GM12872 (cell line): ENCODE measurements around the gene CCNK.

Source experiments
- TF ChIP-seq, protein P1 (sequence below): IDR thresholded peaks from 3 replicates; pipeline ENCODE4 v1.5.1; 2011; ENCODE audit warnings: low read depth, mild to moderate bottlenecking, low read length, moderate library complexity; ENCODE audit not compliant: insufficient read depth

Gene CCNK

DNA sequence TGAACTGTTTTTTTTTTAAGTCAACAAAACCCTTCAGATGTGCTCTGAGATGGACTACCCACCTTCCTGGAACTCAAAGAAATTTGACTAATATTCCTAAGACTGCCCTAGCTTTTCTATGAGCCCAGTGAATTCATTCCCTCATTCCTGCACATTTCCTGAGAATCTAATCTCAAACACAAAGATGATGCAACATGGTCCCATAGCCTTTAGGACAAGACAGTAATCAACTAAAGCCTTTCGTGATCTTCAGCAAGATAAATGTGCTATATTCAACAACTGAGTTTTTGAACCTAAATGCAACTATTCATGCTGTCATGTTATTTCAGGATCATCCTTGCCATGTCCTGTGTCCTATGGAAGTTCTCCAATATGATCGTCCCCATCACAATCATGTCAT is 5.5 kb upstream of the CCNK start:
- TF ChIP-seq, protein P1, sequence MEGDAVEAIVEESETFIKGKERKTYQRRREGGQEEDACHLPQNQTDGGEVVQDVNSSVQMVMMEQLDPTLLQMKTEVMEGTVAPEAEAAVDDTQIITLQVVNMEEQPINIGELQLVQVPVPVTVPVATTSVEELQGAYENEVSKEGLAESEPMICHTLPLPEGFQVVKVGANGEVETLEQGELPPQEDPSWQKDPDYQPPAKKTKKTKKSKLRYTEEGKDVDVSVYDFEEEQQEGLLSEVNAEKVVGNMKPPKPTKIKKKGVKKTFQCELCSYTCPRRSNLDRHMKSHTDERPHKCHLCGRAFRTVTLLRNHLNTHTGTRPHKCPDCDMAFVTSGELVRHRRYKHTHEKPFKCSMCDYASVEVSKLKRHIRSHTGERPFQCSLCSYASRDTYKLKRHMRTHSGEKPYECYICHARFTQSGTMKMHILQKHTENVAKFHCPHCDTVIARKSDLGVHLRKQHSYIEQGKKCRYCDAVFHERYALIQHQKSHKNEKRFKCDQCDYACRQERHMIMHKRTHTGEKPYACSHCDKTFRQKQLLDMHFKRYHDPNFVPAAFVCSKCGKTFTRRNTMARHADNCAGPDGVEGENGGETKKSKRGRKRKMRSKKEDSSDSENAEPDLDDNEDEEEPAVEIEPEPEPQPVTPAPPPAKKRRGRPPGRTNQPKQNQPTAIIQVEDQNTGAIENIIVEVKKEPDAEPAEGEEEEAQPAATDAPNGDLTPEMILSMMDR, result no peak

DNA sequence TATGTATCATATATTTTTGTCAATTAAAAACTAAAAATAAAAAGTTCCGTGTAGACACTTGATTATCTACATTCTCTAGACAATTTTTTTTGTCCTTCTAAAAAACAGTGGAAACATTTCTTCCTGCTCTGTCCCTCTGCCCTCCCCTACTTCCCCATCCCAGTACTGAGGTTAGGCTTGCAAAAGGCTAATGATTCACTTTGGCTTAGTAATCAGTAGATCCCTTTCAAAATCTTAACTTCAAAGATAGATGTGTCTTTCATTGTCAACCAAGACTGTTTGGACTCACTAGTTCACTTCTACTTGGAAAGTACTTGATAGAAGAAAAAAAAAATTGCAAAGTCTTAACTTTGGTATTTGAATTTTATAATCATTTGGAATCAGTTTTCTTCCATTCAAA is 4.3 kb upstream of the CCNK start:
- TF ChIP-seq, protein P1, result no peak

DNA sequence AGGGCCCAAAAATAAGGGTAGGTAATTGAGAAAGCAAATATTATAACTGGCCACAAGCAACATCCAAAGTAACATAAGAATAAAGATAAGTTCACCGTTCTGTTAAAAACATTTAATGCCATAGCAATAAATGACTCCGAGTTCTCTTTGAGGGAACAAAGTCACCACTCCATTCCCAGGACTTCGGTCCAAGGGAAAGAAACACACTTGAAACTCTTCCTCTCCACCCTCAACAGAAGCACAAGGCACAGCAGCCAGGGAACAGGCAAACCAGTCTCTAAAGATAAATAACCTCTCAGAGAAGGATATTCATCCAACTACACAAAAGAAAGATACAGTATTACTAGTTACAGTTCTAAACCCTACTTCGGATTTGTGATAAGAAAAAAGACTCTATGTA is 3.1 kb upstream of the CCNK start:
- TF ChIP-seq, protein P1, result no peak

DNA sequence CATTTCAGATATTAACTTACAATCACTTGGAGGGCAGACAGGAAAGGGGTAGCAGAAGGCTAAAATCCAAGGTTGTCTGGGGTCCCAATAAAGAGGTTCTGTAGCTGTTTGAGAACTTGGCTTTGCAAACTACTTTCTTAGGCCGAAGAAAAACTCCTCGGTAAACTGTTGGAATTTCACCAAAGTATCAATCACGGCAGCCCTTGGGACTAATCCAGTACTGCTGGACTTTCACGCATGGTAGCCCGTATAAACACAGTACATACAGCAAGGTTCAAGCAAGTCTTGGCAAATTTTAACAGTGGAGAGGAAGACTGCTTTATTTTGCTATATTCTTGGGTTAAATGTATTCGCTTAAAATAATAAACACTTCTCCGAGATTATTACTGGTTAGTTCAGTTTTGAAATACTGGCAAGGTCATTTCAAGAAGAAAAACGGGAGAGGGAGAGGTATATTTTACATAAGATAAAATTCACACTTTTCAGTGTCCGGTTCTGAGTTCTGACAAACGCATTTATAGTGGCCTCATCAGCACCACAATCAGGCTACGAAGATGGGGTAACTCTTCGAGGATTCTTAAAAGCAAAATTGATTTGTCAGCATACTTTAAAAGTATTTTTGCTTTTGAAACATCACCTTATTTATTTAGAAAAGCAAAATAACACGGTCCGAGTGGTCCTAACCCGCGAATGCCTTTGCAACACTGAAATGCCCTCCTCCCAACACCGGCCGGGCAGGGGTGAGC is 1.9 kb upstream of the CCNK start:
- TF ChIP-seq, protein P1, result no peak

DNA sequence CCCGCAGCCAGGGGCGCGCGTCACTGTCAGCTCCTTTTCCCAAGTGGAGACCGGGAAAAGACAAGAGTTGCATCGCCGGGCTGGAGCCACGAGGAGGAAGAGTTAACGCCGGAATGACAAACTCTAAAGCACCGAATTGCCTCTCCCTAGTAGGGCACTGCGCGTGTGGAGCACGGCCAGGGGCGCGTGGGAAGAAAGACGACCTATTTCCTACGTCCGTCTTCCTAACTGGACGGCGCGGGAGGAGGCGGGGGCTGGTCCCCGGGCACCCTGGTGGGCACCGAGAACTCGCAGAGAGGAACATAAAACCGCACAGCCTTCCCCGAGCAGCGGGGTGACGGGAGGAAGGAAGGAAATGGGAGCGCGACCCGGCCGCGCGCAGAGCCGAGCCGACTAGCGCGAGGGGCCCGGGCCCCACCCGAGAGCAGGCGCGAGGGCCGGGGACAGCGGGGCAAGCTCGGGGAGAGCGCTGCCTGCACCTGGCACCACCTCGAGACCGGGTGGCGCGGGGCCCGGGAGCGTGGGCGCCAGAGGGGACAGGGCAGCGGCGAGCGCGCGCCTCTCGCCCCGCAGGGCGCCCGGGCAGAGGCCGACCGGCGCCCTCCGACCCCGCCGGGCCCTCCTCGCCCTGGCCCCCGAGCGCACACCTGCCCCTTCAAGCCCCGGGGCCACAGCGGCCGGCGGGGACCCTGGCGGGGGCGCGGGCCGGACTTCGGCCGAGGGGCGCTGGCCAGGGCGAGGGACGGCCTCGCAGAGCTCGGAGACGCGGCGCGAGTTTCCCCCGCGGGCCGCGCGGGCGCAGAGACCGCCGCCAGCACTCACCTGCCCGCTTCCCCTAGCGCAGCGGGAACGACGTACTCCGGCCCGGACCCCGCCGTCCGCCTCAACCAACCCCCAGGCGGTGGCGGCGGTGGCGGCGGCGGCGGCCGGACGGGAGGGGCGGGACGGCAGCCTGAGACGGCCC is 1.0 kb upstream of the CCNK start, which contains the start of gene SETD3:
TSS of gene SETD3 (minus strand) at position 954 of the 964 bp plus-strand sequence. CDS start 15,054 bp downstream, outside the sequence.
- TF ChIP-seq, protein P1, result no peak

DNA sequence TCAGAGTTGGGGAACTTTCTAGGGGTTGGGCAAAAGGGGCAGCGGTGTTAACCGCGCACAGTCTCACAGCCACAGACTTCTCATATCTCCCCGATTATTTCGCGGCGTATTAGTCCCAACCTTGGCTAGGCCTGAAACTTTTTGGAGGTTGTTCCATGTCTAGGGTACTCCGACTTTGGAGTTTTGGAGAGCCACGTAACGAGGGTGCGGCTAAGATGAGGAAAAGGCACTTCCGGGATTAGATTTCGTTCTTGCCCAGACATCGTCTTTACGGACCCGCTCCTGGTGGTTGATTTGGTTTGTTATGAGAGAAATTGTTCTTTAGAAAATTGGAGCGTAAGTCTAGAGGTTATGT is 513 bp downstream of the CCNK start:
- TF ChIP-seq, protein P1, result 0 out of 3 replicates have a peak, but pooled peaks have one; percentile 4

DNA sequence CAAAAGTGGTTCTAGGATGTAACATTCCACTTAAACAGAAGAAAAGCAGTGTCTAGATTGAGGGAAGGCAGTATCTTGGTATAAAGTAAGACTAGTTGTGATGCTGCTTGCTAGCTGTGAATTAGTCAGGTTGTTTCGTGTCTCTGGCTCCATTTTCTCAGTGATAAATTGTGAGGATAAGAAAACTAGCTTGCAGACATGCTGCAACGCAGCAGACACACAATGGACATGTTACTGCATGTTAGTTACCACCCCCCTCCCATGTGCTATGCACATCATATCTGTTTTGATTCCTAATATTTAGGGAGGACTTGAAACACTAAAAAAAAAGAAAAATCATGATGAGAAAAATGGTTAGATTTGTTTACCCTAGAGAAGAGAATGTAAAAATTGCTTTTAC is 2.9 kb downstream of the CCNK start:
- TF ChIP-seq, protein P1, result no peak
